AG04450 (cell line): ENCODE measurements around the gene TMEM63B. TPM values are rescaled to one million over a fixed set of nuclear protein-coding genes. Genes with fewer than 3 reads are reported as not detected.
"Not testable (repeated sequence)": the region's sequence is repeated elsewhere in the genome, so short reads cannot be mapped to it uniquely, and the experiment has no call there.

Source experiments
- CTCF ChIA-PET: fragments of 300-600, 350-600 bp; formaldehyde crosslinking; extraction: SDS; loops from one replicate; lab custom pipeline; 2022; ENCODE audit warnings: antibody characterized with exemption, inconsistent platforms; lab: Charles Lee
- POLR2A ChIA-PET: fragments of 350-600 bp; formaldehyde crosslinking; extraction: SDS; loops from one replicate; lab custom pipeline; 2021; ENCODE audit warnings: antibody characterized with exemption, inconsistent platforms; lab: Yijun Ruan, JAX
- DNase-seq: peaks from one replicate; pipeline ENCODE4 v3.0.0-alpha.2; 2011; ENCODE audit warnings: low read depth, low spot score
- H3K27ac ChIP-seq: one replicate; pipeline ENCODE4 v1.5.1; 2012; ENCODE audit warnings: low read depth, low read length, control low read depth
- H3K27me3 ChIP-seq: one replicate; pipeline ENCODE4 v1.6.0; 2012; ENCODE audit warnings: low read length; ENCODE audit not compliant: control insufficient read depth, insufficient read depth
- H3K4me3 ChIP-seq: 2 replicates; pipeline ENCODE4 v1.5.1; 2011; ENCODE audit warnings: mild to moderate bottlenecking, low read depth, low read length, control low read depth
- H3K9me3 ChIP-seq: 2 replicates; pipeline ENCODE4 v1.5.1; 2012; ENCODE audit warnings: low read length; ENCODE audit not compliant: control insufficient read depth, insufficient read depth
- polyA plus RNA-seq: library from polyadenylated mRNA; depleted of rRNA; stranded (reverse); fragments of >200 nt; gene quantifications from 2 replicates; pipeline ENCODE4 v1.2.3, GENCODE V29; 2011
- TF ChIP-seq, protein P1 (sequence below): IDR thresholded peaks from 2 replicates; pipeline ENCODE4 v1.5.1; 2011; ENCODE audit warnings: low read depth, low read length, control low read depth, inconsistent platforms

The TMEM63B gene
- polyA plus RNA-seq, 1 experiment: 39.4 TPM

DNA sequence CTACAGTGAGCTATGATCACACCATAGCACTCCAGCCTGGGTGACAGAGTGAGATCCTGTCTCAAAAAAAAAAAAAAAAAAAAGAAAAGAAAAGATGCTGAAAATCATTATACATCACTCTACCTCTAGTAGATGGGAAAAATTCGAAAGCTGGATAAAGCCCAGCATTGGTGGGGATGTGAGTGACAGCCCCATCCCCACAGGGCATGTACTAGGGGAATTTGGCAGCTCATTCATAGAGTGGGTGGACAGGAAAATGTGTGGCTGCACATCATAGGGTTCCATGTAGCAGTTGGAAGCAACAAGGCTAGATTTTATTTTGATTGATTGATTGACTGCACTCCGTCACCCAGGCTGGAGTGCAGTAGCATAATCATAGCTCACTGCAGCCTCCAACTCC, 42.1 kb upstream of the TMEM63B start:
- CTCF ChIA-PET: interaction anchor here (0.7 to 2.2 kb wide), 6 partner anchors 10 to 323 kb away, joined by 3 to 11 read pairs (median 3); partner anchors contain the start of genes AARS2 and VEGFA
- Histone ChIP-seq H3K27ac (no peak overlapping the region), H3K4me3 (no peak overlapping the region), H3K27me3 (no peaks in the 10 kb centered on the region), H3K9me3 (no peaks in the 10 kb centered on the region)
- POLR2A ChIA-PET: interaction anchor here (0.7 kb wide), 1 partner anchor 300 kb away, joined by 6 read pairs; no protein-coding TSS in a partner anchor
- TF ChIP-seq, protein P1, sequence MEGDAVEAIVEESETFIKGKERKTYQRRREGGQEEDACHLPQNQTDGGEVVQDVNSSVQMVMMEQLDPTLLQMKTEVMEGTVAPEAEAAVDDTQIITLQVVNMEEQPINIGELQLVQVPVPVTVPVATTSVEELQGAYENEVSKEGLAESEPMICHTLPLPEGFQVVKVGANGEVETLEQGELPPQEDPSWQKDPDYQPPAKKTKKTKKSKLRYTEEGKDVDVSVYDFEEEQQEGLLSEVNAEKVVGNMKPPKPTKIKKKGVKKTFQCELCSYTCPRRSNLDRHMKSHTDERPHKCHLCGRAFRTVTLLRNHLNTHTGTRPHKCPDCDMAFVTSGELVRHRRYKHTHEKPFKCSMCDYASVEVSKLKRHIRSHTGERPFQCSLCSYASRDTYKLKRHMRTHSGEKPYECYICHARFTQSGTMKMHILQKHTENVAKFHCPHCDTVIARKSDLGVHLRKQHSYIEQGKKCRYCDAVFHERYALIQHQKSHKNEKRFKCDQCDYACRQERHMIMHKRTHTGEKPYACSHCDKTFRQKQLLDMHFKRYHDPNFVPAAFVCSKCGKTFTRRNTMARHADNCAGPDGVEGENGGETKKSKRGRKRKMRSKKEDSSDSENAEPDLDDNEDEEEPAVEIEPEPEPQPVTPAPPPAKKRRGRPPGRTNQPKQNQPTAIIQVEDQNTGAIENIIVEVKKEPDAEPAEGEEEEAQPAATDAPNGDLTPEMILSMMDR: no peak
- no peak for DNase-seq

DNA sequence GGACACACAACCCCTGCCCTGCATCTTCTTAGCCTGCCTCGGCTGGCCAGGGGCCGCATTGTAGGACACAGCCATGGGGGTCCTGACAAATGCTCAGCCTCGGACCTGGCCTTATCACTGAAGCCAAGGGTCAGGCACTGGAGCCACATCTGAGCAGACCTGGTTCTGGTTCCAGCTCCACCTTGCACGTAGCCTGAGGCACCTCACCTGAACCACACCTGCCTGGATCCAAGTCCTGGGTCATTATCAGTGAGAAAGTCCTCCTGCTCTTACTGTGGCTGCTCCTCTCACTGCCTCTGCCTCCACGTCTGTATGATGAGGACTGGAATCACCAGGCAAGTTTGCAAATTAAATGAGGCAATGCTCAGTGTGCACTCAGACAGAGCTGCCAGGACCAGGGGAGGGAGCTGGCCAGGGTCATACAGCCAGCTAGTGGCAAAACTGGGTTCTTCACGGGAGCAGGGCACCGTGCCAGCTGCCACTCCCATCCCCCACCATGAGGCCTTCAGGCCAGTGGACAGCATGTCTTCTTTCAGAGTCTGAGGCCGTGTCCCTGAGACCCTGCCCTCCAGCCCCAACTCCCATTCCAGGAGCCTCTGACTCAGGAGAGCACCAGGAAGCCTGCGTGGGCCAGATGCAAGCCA, 40.3 kb upstream of the TMEM63B start:
- TF ChIP-seq, protein P1: no peak
- Histone ChIP-seq H3K27me3 (no peaks in the 10 kb centered on the region), H3K4me3 (no peak overlapping the region), H3K27ac (no peak overlapping the region), H3K9me3 (no peaks in the 10 kb centered on the region)
- DNase-seq: no peak
- POLR2A ChIA-PET: interaction anchor here (0.7 to 0.8 kb wide), 2 partner anchors 64 to 160 kb away, joined by 3 read pairs; partner anchors contain the start of gene HSP90AB1
- CTCF ChIA-PET: interaction anchor here (2.2 kb wide), 1 partner anchor 317 kb away, joined by 11 read pairs; the partner anchor contains the start of gene VEGFA

DNA sequence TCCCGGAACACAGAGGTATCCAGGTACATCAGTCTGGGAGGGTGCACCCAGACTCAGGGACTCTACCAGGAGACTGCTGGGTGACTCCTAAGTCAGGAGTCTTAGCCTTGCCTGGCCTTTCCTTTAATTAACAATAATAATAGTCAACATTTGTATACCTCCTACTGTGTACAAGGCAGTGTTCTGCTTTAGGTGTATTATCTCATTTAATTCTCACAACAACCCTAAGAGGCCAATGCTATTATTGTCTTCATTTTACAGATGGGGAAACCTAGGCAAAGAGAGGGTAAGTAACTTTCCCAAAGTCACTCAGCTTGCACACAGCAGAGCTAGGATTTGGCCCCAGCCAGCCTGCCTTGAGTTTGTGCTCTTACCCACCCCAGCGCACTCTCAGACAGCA, 39.7 kb upstream of the TMEM63B start:
- POLR2A ChIA-PET: interaction anchor here (0.7 to 0.8 kb wide), 2 partner anchors 63 to 159 kb away, joined by 3 read pairs; partner anchors contain the start of gene HSP90AB1
- CTCF ChIA-PET: no interaction called here
- Histone ChIP-seq H3K27ac (no peak overlapping the region), H3K27me3 (no peaks in the 10 kb centered on the region), H3K9me3 (no peaks in the 10 kb centered on the region), H3K4me3 (no peak overlapping the region)
- TF ChIP-seq, protein P1: no peak
- no peak for DNase-seq

DNA sequence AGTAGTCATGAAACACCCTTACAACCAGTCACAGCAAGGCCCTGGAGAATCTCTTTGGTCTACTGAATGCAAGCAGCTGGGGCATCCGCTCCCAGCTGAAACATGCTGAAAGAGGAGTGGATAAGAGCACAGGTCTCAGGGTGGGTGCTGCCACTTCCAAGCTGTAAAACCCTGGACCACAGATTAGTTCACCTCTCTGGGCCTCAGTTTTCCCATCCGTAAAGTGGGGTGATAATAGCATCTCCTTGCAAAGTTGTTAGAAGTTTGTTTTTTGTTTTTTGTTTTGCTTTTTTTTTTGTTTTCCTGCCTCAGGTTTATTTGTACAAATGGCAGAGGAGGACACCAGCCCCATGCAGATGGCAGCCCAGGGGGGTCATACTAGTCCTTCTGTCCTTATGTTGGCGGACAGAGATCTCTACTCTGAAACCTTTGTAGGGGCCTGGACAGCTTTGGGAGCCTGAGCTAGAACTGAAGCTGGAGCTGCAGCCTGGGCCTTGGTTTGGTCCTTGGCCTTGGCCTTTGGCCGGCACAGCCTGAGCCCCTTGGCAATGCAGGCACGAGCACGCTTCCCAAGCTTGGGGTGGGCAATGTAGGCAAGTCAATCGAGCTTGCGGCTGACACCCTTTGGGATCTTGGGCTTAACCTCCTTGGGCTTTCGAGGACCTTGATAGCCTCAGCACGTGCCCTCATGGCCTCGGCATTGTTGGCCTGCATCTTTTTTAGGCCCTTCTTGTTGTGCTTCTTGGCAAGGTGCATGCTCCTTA, 38.3 kb upstream of the TMEM63B start:
- ChIA-PET CTCF (interaction anchor here (1.3 to 1.8 kb wide), 2 partner anchors 10 to 146 kb away, joined by 3 to 7 read pairs; no protein-coding TSS in a partner anchor), POLR2A (no interaction called here)
- no peaks in the 10 kb centered on the region for H3K9me3 ChIP-seq
- no peak overlapping the region for H3K4me3 ChIP-seq
- no peak for DNase-seq
- no peaks in the 10 kb centered on the region for H3K27me3 ChIP-seq
- TF ChIP-seq, protein P1: no peak
- H3K27ac ChIP-seq: no peak overlapping the region

DNA sequence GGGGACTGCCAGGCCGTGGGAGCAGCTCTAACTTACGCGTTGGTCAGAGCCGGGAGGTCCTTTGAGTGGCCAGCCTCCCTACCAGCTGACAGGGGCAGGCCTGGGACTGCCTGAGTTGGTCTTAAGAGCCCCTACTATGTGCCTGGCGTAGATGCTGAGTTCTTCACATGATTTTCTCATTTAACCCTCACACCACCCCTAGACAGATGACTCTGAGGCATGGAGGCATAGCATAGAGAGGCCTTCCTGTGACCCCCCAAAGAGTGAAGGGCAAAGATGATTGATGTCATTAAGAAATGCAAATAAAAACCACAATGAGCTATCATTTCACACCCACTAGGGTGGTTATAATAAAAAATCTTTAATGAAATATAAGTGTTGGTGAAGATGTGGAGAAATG, 36.9 kb upstream of the TMEM63B start:
- ChIA-PET CTCF (interaction anchor here (1.0 to 2.6 kb wide), 4 partner anchors 11 to 144 kb away, joined by 3 to 7 read pairs (median 6); no protein-coding TSS in a partner anchor), POLR2A (no interaction called here)
- Histone ChIP-seq H3K27me3 (no peaks in the 10 kb centered on the region), H3K27ac (no peak overlapping the region), H3K9me3 (no peaks in the 10 kb centered on the region), H3K4me3 (no peak overlapping the region)
- DNase-seq: no peak
- TF ChIP-seq, protein P1: no peak

DNA sequence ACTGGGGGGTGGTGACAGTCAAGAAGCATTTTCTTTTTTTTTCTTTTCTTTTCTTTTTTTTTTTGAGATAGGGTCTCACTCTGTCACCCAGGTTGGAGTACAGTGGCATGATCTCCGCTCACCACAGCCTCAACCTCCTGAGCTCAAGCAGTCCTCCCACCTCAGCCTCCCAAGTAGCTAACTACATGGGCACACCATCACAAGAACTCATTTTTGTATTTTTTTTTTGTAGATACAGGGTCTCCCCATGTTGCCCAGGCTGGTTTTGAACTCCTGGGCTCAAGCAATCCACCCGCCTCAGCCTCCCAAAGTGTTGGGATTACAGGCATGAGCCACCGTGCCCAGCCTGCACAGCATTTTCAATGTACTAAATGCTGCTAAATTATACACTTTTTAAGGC, 36.0 kb upstream of the TMEM63B start:
- CTCF ChIA-PET: interaction anchor here (1.0 to 2.6 kb wide), 3 partner anchors 62 to 166 kb away, joined by 3 to 7 read pairs (median 3); partner anchors contain the start of gene SLC35B2
- H3K27me3 ChIP-seq, POLR2A ChIA-PET, H3K27ac ChIP-seq, DNase-seq, H3K4me3 ChIP-seq, H3K9me3 ChIP-seq: not testable (repeated sequence)
